Stimulated activated CD4-positive, alpha-beta T cell treated with anti-CD3 and anti-CD28 coated beads, Interleukin-1b, Interleukin-23, amount 100 ng/mL, for 1 hour (primary cell): ENCODE results near the gene KLHL10.

ENCODE experiments used
- DNase-seq, 2 donors: peaks; one replicate each; pipeline ENCODE4 v3.0.0-alpha.2; 2020; ENCODE audit warnings: low read depth in 2 of 2

KLHL10 gene

DNA sequence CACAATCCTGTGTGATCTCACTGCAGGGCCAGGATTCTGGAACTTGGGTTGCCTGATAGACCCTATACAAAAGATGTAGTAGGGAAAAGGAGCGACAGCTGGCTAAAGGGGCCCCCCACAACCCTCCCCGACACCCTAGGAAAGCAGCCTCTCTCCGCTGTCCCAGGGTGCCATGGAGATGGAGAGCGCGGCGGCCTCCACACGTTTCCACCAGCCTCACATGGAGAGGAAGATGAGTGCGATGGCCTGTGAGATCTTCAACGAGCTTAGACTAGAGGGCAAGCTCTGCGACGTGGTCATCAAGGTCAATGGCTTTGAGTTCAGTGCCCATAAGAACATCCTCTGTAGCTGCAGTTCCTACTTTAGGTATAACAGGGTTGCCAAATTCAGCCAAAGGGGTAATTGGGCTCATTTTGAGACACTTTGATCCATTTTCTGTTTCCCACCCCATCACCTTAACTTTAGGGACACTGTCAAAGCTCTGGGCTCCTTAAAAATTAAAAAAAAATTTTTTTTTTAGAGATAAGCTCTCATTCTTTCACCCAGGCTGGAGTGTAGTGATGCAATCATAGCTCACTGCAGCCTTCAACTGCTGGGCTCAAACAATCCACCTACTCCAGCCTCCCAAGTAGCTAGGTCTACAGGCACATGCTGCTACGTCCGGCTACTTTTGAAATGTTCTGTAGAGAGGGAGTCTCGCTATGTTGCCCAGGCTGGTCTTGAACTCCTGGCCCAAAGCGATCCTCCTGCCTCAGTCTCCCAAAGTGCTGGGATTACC is at the start of gene KLHL10:
Gene KLHL10, plus strand, starts transcription at position 65 of the 778 bp plus-strand sequence. Its CDS starts 108 bp downstream, at position 173.
- DNase-seq, result no peak

- no peak for DNase-seq
These were observed 44.5 kb upstream of the KLHL10 start for GRCh38 chr17:41792845-41793783.

DNA sequence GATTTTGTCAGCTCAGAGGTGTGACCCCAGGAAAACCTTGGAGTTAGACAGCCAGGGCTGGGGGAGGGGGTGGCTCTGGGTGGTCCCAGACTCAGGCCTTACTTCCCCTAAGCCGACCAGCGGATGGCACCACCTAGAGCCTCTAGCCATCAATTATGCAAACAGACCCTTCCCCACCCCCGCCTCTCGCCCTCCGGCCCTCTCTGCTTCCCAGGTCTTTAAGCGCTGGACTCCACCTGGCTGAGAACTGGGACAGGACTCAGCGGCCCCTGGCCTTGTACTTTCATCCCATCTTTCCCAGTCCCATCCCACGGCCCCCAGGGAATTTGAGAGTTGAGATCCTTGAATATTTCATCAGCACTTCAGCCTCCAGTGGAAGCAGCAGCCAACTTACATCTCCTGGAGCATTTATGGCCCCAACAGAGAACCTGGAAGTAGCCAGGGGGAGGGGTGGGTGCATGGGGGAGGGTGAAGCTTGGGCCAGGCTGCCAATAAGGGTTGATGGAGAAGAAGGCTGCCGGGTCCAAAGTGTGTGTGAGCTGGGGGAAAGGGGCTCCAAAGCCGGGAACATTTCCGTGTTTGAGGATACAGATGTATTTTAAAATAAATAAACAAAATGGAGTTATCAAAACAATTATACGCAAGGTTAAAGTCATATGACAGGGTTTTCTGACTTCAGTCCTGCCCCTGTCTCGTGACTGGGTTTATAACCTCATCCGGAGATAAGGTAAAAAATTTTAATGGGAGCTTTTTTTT is 43.7 kb upstream of the KLHL10 start:
- DNase-seq, result no peak

DNA sequence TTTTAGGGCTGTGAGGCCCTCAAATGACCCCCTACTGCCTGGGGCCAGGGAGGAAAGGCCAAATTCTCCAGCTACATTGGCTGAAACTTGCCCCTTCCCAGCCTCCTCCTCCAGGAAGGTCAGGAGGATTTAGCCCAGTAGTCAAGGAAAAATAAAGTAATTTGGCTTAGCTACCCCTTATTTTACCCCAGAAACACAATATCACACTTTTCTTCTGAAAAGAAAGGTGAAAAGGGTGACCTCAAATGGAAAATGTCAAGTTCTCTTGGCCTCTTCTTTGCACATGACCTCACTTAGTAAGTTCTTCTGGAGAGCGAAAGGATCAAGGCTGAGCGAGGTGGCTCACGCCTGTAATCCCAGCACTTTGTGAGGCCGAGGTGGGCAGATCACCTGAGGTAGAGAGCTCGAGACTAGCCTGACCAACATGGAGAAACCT is 43.1 kb upstream of the KLHL10 start:
- no peak for DNase-seq

- no peak for DNase-seq
These were observed 41.3 kb upstream of the KLHL10 start for GRCh38 chr17:41796121-41796895.

DNA sequence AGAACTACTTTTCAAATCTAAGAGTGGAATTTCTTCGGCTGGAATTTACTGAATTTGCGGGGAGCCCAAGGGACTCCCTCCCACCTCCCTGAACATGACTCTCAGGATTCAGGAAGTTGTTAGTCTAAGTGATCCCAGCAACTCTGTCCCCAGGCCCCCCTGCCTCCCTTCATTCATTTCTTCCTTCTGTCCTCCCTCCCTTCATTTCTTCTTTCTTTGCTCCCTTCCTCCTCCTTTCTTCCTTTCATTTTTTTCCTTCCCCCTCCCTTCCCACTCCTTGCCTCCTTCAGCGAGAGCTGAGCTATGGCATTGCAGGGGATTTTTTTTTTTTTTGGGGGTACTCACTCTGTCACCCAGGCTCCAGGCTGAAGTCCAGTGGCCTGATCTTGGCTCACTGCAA is 40.2 kb upstream of the KLHL10 start:
- no peak for DNase-seq

DNA sequence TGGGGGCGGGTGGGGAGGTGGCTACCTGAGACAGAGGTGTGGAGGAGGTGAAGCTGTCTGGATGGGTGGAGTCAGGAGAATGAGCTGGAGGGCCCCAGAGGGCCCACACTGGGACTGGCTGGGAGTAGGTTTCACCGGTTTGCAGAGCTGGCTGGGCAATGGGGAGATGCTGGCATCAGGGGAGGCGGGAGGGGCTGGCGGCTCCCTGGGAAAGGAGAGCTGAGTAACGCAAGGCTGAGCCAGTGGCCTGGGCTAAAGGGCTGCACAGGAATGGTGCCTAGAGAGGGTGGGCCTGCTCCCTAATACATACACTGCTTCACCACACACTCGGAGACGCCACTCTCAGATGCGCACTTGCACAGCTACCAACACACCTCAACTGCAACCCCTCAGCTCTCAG is 38.3 kb upstream of the KLHL10 start:
- DNase-seq, result no peak

GRCh38 chr17:41800601-41801373 is 36.8 kb upstream of the KLHL10 start:
- no peak for DNase-seq

GRCh38 chr17:41801374-41802271 is 36.0 kb upstream of the KLHL10 start:
- peak; percentile 37 to 70 for DNase-seq

- no peak for DNase-seq
These were observed 34.3 kb upstream of the KLHL10 start for GRCh38 chr17:41803049-41804020.

GRCh38 chr17:41806685-41807445 is 30.8 kb upstream of the KLHL10 start:
- DNase-seq, result no peak

DNA sequence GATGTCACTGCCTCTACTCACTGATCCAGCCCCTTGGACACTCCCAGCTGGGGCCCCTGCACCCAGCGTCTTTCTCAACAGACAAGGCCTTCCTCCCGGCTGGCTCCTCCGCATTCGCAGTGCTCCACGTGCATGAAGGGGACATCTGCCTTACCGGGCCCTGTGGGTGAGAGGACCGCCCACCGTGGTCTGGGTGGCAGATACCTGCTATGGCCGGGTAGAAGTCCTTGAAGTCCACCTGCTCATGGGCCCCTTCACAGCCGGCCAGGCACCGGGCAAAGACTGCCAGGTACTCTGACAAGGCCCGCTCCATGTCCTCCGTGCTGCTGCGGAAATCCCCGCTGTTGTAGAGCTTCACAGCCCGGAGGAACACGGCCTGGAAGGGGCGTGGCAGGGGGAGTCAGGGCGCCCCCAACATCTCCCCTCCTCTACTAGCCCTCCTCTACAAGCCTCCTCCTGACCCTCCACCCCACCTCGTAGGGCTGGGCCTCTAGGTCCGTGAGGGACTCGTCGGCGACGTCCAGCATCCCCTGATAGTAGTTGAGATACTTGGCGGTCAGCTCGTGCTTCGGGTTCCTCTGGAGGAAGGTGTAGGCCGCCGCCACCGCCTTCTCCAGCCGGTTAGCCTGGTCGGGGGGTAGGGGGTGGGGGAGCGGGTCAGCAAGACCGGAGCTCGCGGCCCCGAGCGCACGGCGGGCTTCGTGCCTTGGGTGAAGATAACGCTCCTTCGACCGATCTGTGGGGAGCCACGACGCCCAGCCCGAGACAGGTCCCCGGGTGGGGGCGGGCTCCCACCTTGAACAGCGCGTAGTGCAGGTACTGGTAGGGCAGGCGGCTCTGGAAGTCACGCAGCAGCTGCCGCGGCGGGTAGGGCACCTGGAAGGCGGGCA is 26.7 kb upstream of the KLHL10 start:
- DNase-seq, result peak in 1 of 2 donors; percentile 10

DNA sequence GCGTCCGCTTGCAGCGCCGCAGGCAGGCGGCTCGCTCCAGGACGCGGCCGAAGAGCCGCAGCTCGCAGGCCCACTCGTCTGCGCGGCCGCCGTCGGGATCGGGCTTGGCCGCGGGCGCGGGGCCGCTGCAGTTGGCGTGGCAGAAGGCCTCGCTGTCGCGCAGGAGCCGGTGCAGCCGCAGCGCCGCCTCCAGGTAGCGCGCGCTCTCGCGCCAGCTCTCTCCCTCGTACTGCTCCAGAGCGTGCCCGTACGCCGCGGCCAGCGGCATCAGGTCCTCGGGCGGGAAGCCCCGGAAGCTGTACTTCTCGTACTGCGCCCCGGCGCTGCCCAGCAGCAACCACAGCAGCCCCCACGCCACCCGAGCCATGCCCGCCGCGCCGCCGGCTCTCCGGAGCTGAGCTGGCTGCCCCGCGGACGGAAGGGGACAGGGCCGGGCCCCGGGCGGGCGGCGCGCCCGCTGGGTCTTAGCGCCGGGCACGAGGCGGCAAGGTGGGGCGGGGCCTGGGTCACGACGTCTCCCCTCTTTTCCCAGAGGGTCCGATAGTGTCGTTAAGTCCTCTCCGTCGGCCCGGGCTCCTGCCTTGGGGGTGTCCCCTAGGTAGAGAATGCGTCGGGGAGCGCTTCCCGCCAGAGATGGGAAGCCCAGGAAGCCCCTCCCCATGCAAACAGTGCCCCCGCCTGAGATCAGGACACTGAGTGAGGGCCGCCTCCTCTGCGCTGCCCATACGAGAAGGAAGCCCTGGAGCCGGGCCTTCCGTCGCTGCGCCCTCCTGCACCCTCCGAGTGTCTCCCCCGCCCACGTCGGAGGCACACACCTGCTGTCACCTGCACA is 25.9 kb upstream of the KLHL10 start, which contains the start of gene P3H4:
Gene P3H4, minus strand, starts transcription at position 401 of the 832 bp plus-strand sequence. Its CDS starts 34 bp downstream, at position 367.
- DNase-seq, result peak; percentile 29 to 46

GRCh38 chr17:41812381-41813151 is 25.1 kb upstream of the KLHL10 start, which contains the start of gene FKBP10:
Gene FKBP10, plus strand, starts transcription at chr17:41813004. Its CDS starts 31 bp downstream, at chr17:41813035.
- DNase-seq, result no peak
